GM23338 (cell line): ENCODE measurements around the gene GPR37L1.

Experiments
- CREB1 ChIP-seq: fragments of 250-450 bp; sonication (Bioruptor Pico); IDR thresholded peaks from 2 replicates; pipeline ENCODE4 v1.5.0; 2020; ENCODE audit warnings: low read depth, mild to moderate bottlenecking, moderate library complexity
- EZH2 ChIP-seq: fragments of 200-600 bp; sonication (generic); IDR thresholded peaks from one replicate; pipeline ENCODE4 v1.8.0; 2017; ENCODE audit warnings: antibody characterized with exemption, mild to moderate bottlenecking, low read depth; ENCODE audit not compliant: unreplicated experiment
- EZH2phosphoT487 ChIP-seq: fragments of 200-600 bp; sonication (generic); IDR thresholded peaks from one replicate; pipeline ENCODE4 v1.8.1; 2018; ENCODE audit warnings: antibody characterized with exemption; ENCODE audit not compliant: unreplicated experiment
- JUNB ChIP-seq: IDR thresholded peaks from one replicate; pipeline ENCODE4 v1.6.1; 2016; ENCODE audit warnings: antibody characterized with exemption; ENCODE audit not compliant: unreplicated experiment
- NANOG ChIP-seq: IDR thresholded peaks from 2 replicates; pipeline ENCODE4 v1.6.1; 2016; ENCODE audit warnings: antibody characterized with exemption, borderline replicate concordance
- POLR2AphosphoS5 ChIP-seq: IDR thresholded peaks from 2 replicates; pipeline ENCODE4 v1.6.1; 2016; ENCODE audit warnings: antibody characterized with exemption, low read depth
- TF ChIP-seq, protein P1 (sequence below), 2 experiments: fragments of 200-600 bp in 1 of 2; sonication (generic) in 1 of 2; conservative IDR thresholded peaks; 2 replicates each; pipeline versions ENCODE4 v1.5.1 to v1.6.1; 2016 to 2017; ENCODE audit warnings: antibody characterized with exemption in 2 of 2, low read depth in 2 of 2, mild to moderate bottlenecking in 2 of 2, moderate library complexity in 1 of 2
- TF ChIP-seq, protein P2 (sequence below): IDR thresholded peaks from one replicate; pipeline ENCODE4 v1.6.1; 2018; ENCODE audit warnings: antibody characterized with exemption; ENCODE audit not compliant: unreplicated experiment

DNA sequence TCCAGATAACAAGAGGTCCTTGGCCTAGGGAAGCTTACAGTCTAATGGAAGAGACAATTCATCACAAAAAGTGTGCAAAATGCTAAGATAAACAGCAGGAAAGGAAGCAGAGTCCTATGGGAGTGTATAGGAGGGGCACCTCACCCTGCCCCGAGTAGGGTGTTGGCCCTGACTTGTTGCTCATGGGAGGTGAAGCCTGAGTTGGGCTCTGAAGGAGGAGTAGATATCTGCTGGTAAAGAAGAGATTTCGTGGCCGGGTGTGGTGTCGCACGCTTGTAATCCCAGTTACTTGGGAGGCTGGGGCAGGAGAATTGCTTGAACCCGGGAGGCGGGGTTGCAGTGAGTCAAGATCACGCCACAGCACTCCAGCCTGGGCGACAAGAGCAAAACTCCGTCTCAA, 18.6 kb upstream of the GPR37L1 start:
- TF ChIP-seq EZH2phosphoT487 (no peak), POLR2AphosphoS5 (no peak), EZH2 (no peak), JUNB (no peak), CREB1 (CRISPR knock-in tag) (no peak), NANOG (no peak)
- TF ChIP-seq, protein P1, sequence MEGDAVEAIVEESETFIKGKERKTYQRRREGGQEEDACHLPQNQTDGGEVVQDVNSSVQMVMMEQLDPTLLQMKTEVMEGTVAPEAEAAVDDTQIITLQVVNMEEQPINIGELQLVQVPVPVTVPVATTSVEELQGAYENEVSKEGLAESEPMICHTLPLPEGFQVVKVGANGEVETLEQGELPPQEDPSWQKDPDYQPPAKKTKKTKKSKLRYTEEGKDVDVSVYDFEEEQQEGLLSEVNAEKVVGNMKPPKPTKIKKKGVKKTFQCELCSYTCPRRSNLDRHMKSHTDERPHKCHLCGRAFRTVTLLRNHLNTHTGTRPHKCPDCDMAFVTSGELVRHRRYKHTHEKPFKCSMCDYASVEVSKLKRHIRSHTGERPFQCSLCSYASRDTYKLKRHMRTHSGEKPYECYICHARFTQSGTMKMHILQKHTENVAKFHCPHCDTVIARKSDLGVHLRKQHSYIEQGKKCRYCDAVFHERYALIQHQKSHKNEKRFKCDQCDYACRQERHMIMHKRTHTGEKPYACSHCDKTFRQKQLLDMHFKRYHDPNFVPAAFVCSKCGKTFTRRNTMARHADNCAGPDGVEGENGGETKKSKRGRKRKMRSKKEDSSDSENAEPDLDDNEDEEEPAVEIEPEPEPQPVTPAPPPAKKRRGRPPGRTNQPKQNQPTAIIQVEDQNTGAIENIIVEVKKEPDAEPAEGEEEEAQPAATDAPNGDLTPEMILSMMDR (conservative IDR thresholded peaks at IDR 0.05; ENCODE audit: low read depth in 2 of 2), result no peak
- TF ChIP-seq, protein P2, sequence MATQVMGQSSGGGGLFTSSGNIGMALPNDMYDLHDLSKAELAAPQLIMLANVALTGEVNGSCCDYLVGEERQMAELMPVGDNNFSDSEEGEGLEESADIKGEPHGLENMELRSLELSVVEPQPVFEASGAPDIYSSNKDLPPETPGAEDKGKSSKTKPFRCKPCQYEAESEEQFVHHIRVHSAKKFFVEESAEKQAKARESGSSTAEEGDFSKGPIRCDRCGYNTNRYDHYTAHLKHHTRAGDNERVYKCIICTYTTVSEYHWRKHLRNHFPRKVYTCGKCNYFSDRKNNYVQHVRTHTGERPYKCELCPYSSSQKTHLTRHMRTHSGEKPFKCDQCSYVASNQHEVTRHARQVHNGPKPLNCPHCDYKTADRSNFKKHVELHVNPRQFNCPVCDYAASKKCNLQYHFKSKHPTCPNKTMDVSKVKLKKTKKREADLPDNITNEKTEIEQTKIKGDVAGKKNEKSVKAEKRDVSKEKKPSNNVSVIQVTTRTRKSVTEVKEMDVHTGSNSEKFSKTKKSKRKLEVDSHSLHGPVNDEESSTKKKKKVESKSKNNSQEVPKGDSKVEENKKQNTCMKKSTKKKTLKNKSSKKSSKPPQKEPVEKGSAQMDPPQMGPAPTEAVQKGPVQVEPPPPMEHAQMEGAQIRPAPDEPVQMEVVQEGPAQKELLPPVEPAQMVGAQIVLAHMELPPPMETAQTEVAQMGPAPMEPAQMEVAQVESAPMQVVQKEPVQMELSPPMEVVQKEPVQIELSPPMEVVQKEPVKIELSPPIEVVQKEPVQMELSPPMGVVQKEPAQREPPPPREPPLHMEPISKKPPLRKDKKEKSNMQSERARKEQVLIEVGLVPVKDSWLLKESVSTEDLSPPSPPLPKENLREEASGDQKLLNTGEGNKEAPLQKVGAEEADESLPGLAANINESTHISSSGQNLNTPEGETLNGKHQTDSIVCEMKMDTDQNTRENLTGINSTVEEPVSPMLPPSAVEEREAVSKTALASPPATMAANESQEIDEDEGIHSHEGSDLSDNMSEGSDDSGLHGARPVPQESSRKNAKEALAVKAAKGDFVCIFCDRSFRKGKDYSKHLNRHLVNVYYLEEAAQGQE, result no peak
